Measurements from ENCODE around the gene UGT1A10.

Gene UGT1A10

GRCh38 chr2:233793465-233794127 is 157.3 kb downstream of the UGT1A10 start:
- DNase-seq (ENCODE audit: low spot score) = no peak
- no peak for TF ChIP-seq CTCF (IDR thresholded peaks at IDR 0.05; ENCODE audit: extremely low read depth, insufficient read depth, missing control alignments)
- in situ Hi-C loops (cut with MboI; ENCODE audit: low pct_unique_long_range_greater_than_20kb, low sequenced_read_pairs, unreplicated experiment) = no loop called here

DNA sequence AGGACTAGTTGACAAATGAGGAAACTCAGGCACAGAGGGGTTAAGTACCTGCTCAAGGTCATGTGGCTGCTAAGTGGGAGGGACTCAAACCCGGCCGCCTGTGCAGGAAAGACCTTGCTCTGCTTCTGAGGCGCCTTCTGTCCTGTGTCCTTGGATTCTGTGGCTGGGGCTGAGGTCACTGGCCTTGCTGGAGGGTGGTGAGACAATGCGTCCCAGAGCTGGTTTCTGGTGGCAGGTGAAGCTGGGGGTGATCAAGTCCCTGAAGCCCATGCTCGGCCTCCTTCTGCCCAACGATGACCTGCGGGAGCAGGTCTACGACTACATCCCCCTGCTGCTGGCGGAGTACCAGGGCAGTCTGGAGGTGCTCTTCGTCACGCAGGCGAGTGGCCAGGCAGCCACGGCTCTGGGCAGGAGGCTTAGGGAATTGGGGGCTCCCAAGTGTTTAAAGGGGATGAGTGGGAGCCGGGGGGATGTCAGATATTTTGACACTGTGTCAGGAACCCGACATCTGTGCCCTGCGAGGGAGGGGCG is 157.9 kb downstream of the UGT1A10 start:
- no peak for TF ChIP-seq CTCF (IDR thresholded peaks at IDR 0.05; ENCODE audit: extremely low read depth, insufficient read depth, missing control alignments)
- DNase-seq (ENCODE audit: low spot score) = no peak
- in situ Hi-C loops (cut with MboI; ENCODE audit: low pct_unique_long_range_greater_than_20kb, low sequenced_read_pairs, unreplicated experiment) = no loop called here

- no peak for TF ChIP-seq CTCF (IDR thresholded peaks at IDR 0.05; ENCODE audit: extremely low read depth, insufficient read depth, missing control alignments)
- no peak for DNase-seq (ENCODE audit: low spot score)
- in situ Hi-C loops (cut with MboI; ENCODE audit: low pct_unique_long_range_greater_than_20kb, low sequenced_read_pairs, unreplicated experiment) = no loop called here
These were observed 159.5 kb downstream of the UGT1A10 start for GRCh38 chr2:233795735-233796171.

- in situ Hi-C loops (cut with MboI; ENCODE audit: low pct_unique_long_range_greater_than_20kb, low sequenced_read_pairs, unreplicated experiment) = no loop called here
- no peak for TF ChIP-seq CTCF (IDR thresholded peaks at IDR 0.05; ENCODE audit: extremely low read depth, insufficient read depth, missing control alignments)
- no peak for DNase-seq (ENCODE audit: low spot score)
These were observed 160.0 kb downstream of the UGT1A10 start for GRCh38 chr2:233796254-233796653.

GRCh38 chr2:233798335-233799086 is 162.3 kb downstream of the UGT1A10 start:
- DNase-seq (ENCODE audit: low spot score) = no peak
- no peak for TF ChIP-seq CTCF (IDR thresholded peaks at IDR 0.05; ENCODE audit: extremely low read depth, insufficient read depth, missing control alignments)
- in situ Hi-C loops (cut with MboI; ENCODE audit: low pct_unique_long_range_greater_than_20kb, low sequenced_read_pairs, unreplicated experiment) = no loop called here

DNA sequence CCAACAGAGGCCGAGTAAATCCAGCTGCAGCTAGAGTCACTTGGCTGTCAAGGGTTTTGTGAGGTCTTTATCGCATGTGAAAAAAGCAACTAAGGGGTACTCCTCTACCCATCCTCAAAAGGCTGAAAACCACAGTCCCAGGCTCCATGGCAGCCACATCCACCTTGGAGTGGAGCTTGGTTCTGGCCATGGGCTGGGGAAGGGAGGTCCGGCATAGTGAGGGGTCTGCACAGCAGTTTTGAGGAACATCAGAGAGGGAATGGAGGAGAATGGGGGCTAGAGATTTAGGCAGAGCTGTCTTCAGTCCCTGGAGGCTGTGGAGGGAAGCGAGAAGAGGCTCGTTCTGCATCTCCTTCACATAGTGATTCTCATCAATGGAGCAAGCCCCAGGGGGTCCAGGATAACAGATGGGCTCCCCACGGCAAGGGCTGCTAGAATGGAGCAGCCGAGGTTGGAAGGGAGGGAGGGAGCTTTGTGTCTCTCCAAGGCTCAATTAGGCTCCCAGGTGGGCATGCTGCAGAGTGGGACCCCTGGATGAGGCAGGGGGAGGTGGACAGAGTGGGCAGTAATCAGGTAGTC is 162.9 kb downstream of the UGT1A10 start:
- in situ Hi-C loops (cut with MboI; ENCODE audit: low pct_unique_long_range_greater_than_20kb, low sequenced_read_pairs, unreplicated experiment) = no loop called here
- no peak for DNase-seq (ENCODE audit: low spot score)
- no peak for TF ChIP-seq CTCF (IDR thresholded peaks at IDR 0.05; ENCODE audit: extremely low read depth, insufficient read depth, missing control alignments)

Data from GM13977 (cell line).